ENCODE measurements around the gene PACRG. TPM values are rescaled to one million over a fixed set of nuclear protein-coding genes. Genes with fewer than 3 reads are reported as not detected.

Gene PACRG
- total RNA-seq, 2 donors from 2014 or later: 13.0 TPM; not detected in 1

DNA sequence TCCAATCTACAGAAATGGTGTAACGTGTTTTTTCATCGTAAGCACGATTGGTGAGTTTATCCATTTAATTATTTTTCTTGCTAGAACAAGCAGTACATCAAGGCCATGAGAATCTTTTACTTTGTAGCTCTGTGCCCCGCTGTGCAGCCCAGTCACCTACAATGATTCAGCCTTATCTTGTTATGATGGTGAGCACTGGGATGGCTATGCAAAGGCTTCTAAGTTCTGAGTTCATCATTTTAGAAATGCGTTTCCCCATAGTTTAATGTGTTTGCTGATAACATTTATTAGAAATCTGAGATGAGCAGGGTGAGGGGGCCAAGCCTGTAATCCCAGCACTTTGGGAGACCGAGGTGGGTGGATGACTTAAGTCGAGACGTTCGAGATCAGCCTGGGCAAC lies 575.0 kb downstream of the PACRG start:
- Histone ChIP-seq H3K4me1 (ENCODE audit: control insufficient read depth in 1 of 2, low read depth in 2 of 2) (no peaks in the 10 kb centered on the region), H3K36me3 (no peaks in the 10 kb centered on the region), H3K27me3 (replicated peaks; ENCODE audit: insufficient read depth) (no peaks in the 10 kb centered on the region), H3K9me3 (no peaks in the 10 kb centered on the region), H3K4me3 (no peak overlapping the region), H3K27ac (no peak overlapping the region)
- no peak for DNase-seq (ENCODE audit: low spot score)
- no peak for ATAC-seq (ENCODE audit: insufficient number of reproducible peaks, low FRiP score, low read depth)
- TF ChIP-seq, protein P1, sequence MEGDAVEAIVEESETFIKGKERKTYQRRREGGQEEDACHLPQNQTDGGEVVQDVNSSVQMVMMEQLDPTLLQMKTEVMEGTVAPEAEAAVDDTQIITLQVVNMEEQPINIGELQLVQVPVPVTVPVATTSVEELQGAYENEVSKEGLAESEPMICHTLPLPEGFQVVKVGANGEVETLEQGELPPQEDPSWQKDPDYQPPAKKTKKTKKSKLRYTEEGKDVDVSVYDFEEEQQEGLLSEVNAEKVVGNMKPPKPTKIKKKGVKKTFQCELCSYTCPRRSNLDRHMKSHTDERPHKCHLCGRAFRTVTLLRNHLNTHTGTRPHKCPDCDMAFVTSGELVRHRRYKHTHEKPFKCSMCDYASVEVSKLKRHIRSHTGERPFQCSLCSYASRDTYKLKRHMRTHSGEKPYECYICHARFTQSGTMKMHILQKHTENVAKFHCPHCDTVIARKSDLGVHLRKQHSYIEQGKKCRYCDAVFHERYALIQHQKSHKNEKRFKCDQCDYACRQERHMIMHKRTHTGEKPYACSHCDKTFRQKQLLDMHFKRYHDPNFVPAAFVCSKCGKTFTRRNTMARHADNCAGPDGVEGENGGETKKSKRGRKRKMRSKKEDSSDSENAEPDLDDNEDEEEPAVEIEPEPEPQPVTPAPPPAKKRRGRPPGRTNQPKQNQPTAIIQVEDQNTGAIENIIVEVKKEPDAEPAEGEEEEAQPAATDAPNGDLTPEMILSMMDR (IDR thresholded peaks at IDR 0.05): no peak

DNA sequence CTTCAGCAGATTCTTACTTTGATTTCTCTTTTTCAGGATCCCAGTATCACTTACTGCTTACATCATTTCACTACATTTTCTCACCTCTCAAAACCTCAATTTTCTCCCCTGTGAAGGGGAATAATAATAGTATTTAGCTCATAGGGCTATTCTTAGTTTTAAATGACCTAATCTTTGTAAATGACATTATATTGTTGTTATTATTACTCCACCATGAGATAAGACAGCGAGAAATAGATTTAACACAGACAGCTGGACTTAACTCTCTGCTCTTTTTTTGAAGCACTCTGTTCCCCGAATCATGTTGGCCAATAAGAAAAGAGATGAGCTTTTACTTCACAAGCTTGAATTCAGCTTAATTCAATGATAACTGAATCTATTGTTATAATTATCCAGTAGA lies 578.2 kb downstream of the PACRG start:
- DNase-seq (ENCODE audit: low spot score): no peak

DNA sequence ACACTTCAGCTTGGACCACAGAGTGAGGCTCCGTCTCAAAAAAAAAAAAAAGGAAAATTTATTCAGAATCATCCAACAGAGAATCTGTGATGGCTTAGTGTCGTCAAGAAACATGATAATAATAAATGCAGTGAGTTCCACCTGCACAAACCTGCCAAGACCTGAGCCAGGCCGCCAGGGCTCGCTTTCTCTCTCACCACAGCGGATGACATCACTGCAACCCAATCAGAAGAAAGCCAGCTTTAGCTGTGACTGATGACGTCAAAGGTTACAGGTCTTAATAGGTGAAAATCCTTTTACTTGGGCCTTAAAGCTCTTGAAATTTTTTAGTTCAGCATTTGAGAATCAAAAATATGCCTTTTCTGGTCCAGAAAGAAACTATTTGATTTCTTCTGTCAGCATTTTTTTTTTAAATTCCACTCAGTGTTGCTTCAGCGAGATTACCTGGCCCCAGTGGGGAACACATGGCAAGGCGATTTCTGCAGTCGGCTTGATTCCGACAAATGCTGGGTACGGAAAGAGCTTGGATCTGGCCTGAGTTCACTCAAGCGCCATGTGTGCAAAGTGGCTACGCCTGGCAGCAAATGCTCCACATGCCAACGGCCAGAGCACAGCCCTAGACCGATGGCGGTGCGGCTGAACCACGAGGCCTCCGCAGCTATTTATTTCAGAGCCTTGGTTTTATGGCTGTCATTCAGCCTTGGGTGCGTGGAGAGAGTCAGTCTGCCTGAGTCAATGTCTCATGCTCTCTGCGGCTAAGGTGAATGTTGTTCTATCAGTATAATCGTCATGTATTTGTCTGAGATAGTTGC lies 581.1 kb downstream of the PACRG start:
- ATAC-seq (ENCODE audit: insufficient number of reproducible peaks, low FRiP score, low read depth) (no peak), DNase-seq (ENCODE audit: low spot score) (no peak)
- Histone ChIP-seq H3K27me3 (replicated peaks; ENCODE audit: insufficient read depth) (no peaks in the 10 kb centered on the region), H3K4me1 (ENCODE audit: control insufficient read depth in 1 of 2, low read depth in 2 of 2) (no peaks in the 10 kb centered on the region), H3K9me3 (no peaks in the 10 kb centered on the region), H3K36me3 (no peaks in the 10 kb centered on the region), H3K4me3 (no peak overlapping the region), H3K27ac (no peak overlapping the region)
- TF ChIP-seq, protein P1 (IDR thresholded peaks at IDR 0.05): no peak

More for the DNA sequence above, 578.2 kb downstream of the PACRG start:
- TF ChIP-seq, protein P1 (IDR thresholded peaks at IDR 0.05): no peak
- Histone ChIP-seq H3K4me3 (no peak overlapping the region), H3K36me3 (no peaks in the 10 kb centered on the region), H3K27ac (no peak overlapping the region), H3K4me1 (ENCODE audit: control insufficient read depth in 1 of 2, low read depth in 2 of 2) (no peaks in the 10 kb centered on the region), H3K9me3 (no peaks in the 10 kb centered on the region), H3K27me3 (replicated peaks; ENCODE audit: insufficient read depth) (no peaks in the 10 kb centered on the region)
- ATAC-seq (ENCODE audit: insufficient number of reproducible peaks, low FRiP score, low read depth): no peak

DNA sequence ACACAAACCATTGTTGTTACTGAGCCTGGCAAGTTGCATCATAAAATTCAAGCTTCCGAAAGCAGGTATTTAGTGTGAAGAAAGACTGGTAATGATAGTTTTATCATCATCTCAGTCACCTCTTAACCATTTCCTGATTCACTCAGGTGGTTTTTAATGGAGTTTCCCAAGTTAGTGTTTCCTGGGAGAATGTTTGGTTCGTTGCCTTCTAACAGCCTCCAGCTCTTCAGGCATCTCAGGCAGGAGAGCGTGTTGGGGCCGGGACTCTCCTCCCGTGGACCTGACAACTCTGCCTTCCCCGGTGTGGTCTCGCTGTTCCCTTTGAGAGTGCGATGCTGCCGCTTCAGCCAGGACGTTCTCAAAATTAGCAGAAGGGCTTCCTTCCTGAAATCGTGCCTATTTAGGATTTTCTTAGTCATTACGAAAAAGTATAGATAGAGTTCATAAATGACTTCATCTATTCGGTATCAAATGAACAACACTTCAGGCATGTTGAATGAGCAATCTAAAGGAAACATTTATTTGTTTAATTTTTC lies 581.8 kb downstream of the PACRG start:
- Histone ChIP-seq H3K36me3 (no peaks in the 10 kb centered on the region), H3K27me3 (replicated peaks; ENCODE audit: insufficient read depth) (no peaks in the 10 kb centered on the region), H3K9me3 (no peaks in the 10 kb centered on the region), H3K4me1 (ENCODE audit: control insufficient read depth in 1 of 2, low read depth in 2 of 2) (no peaks in the 10 kb centered on the region), H3K4me3 (no peak overlapping the region), H3K27ac (no peak overlapping the region)
- TF ChIP-seq, protein P1 (IDR thresholded peaks at IDR 0.05): no peak
- ATAC-seq (ENCODE audit: insufficient number of reproducible peaks, low FRiP score, low read depth): no peak
- DNase-seq (ENCODE audit: low spot score): no peak

DNA sequence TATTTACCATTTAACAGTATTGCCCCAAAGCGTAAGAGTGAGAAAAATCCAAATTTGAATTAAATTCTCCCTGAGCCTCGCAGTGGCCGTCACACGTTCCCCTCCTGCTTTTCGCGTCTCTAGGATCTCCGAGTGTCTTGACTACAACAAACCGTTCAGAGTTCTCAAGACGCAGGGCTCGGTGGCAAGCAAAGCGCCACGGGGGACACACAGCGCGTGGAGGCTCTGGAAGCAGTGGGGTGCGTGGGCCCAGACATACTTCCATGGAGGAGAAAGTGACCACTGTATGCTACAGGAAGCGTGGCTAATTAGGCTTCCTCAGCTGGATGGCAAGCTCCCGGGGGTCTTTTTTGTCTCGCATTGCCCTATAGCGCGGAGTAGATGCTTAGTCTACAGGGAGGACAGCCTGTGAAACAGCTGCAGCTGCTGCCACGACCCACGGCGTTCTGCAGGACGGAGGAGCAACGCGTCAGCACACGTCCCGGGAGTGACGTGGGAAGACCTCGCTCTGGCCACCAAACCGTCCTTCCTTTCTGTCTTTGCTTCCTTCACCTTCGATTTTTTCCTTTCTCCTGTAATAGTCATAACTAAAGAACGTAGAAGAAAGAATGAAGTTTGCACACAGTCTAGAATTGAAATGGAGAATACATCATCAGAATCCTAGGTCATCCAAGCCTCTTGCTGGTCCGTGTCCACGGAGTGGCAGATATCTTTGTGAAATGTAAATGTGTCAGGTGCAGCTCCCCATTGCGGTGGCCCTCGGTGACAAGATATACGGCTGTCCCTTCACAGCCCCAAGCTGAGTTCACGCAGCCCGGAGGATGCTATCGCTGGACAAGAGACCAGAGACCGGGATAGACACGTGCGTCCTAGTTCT lies 582.6 kb downstream of the PACRG start:
- Histone ChIP-seq H3K4me1 (ENCODE audit: control insufficient read depth in 1 of 2, low read depth in 2 of 2) (no peaks in the 10 kb centered on the region), H3K9me3 (no peaks in the 10 kb centered on the region), H3K4me3 (no peak overlapping the region), H3K27ac (no peak overlapping the region), H3K36me3 (no peaks in the 10 kb centered on the region), H3K27me3 (replicated peaks; ENCODE audit: insufficient read depth) (no peaks in the 10 kb centered on the region)
- no peak for DNase-seq (ENCODE audit: low spot score)
- TF ChIP-seq, protein P1 (IDR thresholded peaks at IDR 0.05): no peak
- ATAC-seq (ENCODE audit: insufficient number of reproducible peaks, low FRiP score, low read depth): no peak

Data from thoracic aorta (tissue), 2 donors.